Heart left ventricle (tissue), 13 donors: ENCODE measurements around the gene VPS33A.

Experiments
- CTCF ChIP-seq, 12 donors: fragments of 200-600 bp; sonication (generic) in 4 of 12; IDR thresholded peaks; one replicate each; pipeline versions ENCODE4 v1.5.0 to v1.8.0; 2018 to 2022; ENCODE audit warnings: antibody characterized with exemption in 12 of 12, mild to moderate bottlenecking in 5 of 12
- POLR2A ChIP-seq, 2 donors: fragments of 450-650 bp; IDR thresholded peaks; one replicate each; pipeline ENCODE4 v1.6.1; 2017; ENCODE audit warnings: antibody characterized with exemption in 2 of 2, mild to moderate bottlenecking in 2 of 2, moderate library complexity in 2 of 2
- donor health status: ischemic (EF 13 %, LVEDD 7.1; RV severe dilation, severe dysfunction).
- donor health status: DM: no; HTN: yes; CAD: no.
- donor health status: DM: no; HTN: no; CAD: no.
- donor health status: ischemic (EF 25% LVEDD 6.9; RV normal size, moderate dysfunction).
- donor health status: ischemic (EF 25% LVEDD 5.7; RV mildly dilated, moderate dysfunction).
- donor health status: ischemic (EF 35%, LVEDD 5.7; RV mildly dilated, moderate dysfunction).
- donor health status: nonischemic (EF 11% LVEDD 7.7; RV severe dilation, severe dysfunction).
- donor health status: DM: yes; HTN: yes; CAD: no.
- donor health status: PGD.
- donor health status: ischemic (EF 29% LVEDD 5.4; RV normal size, mild dysfunction).
- donor health status: nonischemic (EF 23%, LVEDD 6.1; RV moderate dilation, normal function).

DNA sequence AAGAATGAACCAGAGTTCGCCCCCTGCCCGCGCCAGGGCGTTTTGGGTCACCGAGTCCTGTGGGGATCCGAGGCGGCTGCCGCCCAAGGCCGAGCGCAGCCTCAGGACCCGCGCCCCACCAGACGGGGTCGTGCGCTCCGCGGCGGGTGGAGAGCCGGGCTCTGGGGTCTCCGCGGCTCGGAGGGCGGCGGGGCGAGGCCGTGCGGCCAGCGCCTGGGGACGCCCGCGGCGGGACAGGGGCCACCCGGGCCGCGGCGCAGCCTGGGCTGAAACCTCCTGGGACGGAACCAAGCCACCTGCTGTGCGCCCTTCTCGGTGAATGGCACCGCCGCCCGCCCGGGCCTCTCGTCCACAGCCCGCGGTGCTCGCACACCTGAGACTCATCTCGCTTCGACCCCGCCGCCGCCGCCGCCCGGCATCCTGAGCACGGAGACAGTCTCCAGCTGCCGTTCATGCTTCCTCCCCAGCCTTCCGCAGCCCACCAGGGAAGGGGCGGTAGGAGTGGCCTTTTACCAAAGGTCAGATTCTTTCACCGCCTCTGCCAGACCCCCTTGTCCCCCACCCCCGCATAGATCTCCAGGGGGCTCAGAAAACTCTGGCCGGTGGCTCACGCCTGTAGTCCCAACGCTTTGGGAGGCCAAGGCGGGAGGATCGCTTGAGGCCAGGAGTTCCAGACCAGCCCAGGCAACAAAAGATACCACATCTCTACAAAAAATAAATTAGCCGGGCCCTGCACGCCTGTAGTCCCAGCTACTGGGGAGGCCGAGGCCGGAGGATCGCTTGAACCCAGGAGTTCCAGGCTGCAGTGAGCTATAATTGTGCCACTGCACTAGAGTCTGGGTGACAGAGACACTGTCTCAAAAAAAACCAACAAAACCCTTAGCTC lies 61.9 kb downstream of the VPS33A start:
- no peak for TF ChIP-seq POLR2A (IDR thresholded peaks at IDR 0.05)
- TF ChIP-seq CTCF (IDR thresholded peaks at IDR 0.05): no peak
